ENCODE measurements around the gene PRRT2.
"Not testable (repeated sequence)": the region's sequence is repeated elsewhere in the genome, so short reads cannot be mapped to it uniquely, and the experiment has no call there.

PRRT2 gene

DNA sequence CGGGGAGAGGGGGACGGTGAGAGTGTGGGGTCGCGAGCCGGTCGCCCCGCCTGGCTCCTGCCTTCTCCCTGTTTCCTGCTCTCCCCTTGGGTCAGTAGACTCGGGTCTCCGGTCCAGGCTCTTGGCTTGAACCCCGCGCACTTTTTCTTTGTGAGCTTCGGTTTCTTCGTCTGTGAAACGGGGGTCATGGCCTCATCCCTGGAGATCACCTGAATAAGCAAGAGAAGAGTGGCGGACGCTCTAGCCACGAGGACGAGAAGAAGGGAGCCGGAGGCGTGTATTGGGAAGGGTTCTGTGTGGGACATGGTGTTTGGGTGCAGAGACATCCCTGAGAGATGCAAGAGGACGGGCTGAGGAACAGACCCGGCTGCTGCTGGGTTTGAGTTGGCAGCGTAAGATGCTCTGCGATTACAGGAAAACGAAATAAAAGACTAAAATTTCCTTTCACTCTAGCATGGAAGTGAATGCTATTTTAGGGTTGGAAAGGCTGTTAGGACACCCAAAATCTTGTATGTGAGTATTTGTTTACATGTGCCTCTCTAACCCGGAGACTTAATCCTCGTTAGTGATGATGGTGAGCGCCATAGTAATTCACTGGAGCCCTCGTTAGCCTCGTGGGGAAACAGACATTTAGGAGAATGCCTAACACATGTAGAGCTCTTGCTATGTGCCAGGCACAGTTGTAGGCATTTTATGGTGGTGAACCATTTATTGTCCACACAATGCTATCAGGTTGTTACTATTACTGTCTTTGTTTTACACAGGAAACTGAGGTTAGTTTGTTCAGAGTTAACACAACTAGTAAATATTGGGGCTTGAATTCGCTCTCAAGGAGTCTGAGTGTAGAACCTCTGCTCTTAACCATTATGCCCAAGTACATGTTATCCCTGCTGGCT is 20.8 kb upstream of the PRRT2 start:
- no peak for DNase-seq

- DNase-seq, result no peak
Measured at GRCh38 chr16:29791845-29792807, 19.9 kb upstream of the PRRT2 start.

- not testable (repeated sequence) for DNase-seq
Measured at GRCh38 chr16:29793153-29793552, 18.8 kb upstream of the PRRT2 start.

GRCh38 chr16:29794231-29794710 is 17.7 kb upstream of the PRRT2 start:
- no peak for DNase-seq

DNA sequence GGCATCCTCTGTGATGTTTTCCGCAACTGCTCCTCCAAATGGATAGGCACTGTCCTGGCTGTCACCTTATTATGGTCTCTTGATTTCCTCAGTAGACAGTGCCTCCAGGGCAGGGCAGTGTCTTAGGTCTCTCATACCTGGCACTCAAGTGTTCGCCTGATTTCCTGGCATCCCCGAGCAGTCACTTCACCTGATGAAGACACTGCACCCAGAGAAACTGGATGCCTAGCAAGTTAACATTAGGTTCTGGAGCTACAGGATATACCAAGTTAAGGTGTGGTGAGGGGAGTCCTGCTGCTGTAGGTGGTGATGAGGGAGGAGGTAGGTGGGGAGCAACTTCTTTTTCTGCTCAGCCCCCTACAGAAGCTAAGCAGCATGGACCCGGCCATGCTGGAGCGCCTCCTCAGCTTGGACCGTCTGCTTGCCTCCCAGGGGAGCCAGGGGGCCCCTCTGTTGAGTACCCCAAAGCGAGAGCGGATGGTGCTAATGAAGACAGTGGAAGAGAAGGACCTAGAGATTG is 9.5 kb upstream of the PRRT2 start:
- DNase-seq, result no peak

DNA sequence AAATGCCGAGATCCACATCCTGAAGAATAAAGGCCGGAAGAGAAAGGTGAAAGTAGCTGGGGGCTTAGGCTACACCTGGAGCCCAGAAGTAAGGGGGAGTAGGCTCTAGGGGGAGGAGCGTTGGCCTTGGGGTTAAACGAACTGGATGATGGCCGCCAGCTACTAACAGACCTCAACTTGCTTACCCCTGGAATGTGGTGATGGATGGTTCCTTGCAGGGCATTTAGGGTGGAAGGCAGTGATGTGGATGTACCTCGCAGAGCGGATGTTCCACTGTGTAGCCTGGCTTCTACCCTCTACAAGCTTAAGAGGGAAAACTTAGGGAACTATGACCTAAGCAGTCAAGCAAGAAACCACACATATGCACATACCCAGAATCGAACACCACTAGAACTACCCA is 8.0 kb upstream of the PRRT2 start:
- DNase-seq, result no peak

- DNase-seq, result peak; percentile 65
Measured at GRCh38 chr16:29804455-29805231, 7.3 kb upstream of the PRRT2 start.

DNA sequence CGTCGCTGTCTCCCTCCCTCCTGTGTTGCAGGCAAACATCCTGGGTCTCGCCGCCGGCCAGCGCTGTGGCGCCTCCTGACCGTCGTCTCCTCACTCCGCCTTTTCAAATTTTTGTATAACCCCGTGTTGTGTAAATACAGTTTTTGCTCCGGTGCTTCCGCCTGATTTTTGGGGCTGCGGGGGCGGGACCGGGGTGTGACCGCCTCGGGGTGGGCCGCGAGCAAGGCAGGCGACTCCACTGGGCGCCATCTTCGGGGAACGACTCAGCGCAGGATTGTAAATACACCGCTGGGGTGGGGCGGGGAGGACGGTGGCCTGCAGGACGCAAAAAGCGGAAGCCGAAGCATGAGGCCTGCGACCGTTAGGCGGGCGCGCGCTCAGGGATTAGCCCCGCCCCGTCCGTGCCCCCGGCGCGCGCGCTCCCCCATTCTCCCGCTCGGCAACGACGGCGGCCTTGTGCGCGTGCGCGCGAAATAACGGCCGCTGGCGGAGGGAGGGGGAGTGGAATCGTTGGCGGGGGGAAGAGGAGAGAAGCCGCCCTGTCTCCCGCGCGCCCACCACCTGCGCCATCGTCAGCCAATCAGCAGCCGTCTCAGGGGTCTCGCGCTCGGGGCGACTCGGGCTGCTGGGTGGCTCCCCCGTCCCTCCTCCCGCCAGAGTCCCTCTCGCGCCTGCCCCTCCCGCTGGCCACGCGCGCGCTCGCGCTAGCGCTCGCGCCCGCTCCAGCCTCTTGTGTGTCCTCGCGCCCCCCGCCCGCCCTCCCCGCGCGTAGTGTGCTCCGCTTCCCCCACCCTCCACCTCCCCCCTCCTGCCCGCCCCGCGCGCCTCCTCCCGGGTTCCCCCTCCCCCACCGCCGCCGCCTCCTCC is 6.5 kb upstream of the PRRT2 start:
- peak; percentile 100 for DNase-seq

DNA sequence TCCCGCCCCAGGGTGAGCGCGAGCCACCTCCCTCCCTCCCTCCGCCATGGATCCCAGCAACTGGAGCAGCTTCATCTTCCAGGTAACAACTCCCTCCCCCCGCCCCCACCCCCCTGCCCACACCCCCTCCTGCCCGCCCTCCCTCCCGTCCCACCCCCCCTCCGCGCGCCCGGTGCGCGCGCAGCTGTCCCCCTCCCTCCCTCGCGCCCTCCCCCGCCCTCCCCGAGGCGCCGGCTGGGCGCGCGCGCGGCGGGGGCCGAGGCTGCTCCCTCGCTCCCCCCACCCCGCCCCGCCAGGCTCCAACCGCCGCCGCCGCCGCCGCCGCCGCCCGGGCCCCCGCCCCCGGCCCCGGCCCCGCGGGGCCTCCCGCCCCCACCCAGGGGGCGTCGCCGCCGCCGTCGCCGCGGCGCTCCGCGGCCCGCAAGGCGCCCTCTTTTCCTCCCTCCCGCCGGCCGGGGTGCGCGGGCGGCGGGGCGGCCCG is 5.9 kb upstream of the PRRT2 start, which contains the start of gene MAZ:
MAZ (plus strand) TSS at position 431 of the 481 bp plus-strand sequence. CDS start 173 bp downstream, outside the sequence.
- DNase-seq, result no peak

DNA sequence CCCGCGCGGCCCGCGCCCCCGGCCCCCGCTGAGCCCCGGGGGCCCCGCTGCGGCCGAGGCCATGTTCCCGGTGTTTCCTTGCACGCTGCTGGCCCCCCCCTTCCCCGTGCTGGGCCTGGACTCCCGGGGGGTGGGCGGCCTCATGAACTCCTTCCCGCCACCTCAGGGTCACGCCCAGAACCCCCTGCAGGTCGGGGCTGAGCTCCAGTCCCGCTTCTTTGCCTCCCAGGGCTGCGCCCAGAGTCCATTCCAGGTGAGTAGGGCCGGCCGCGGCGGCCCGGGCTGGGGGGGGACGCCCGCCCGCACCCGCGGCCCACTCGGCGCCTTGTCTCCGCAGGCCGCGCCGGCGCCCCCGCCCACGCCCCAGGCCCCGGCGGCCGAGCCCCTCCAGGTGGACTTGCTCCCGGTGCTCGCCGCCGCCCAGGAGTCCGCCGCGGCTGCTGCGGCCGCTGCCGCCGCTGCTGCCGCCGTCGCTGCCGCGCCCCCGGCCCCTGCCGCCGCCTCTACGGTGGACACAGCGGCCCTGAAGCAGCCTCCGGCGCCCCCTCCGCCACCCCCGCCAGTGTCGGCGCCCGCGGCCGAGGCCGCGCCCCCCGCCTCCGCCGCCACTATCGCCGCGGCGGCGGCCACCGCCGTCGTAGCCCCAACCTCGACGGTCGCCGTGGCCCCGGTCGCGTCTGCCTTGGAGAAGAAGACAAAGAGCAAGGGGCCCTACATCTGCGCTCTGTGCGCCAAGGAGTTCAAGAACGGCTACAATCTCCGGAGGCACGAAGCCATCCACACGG is 5.2 kb upstream of the PRRT2 start:
- DNase-seq, result peak; percentile 90

DNA sequence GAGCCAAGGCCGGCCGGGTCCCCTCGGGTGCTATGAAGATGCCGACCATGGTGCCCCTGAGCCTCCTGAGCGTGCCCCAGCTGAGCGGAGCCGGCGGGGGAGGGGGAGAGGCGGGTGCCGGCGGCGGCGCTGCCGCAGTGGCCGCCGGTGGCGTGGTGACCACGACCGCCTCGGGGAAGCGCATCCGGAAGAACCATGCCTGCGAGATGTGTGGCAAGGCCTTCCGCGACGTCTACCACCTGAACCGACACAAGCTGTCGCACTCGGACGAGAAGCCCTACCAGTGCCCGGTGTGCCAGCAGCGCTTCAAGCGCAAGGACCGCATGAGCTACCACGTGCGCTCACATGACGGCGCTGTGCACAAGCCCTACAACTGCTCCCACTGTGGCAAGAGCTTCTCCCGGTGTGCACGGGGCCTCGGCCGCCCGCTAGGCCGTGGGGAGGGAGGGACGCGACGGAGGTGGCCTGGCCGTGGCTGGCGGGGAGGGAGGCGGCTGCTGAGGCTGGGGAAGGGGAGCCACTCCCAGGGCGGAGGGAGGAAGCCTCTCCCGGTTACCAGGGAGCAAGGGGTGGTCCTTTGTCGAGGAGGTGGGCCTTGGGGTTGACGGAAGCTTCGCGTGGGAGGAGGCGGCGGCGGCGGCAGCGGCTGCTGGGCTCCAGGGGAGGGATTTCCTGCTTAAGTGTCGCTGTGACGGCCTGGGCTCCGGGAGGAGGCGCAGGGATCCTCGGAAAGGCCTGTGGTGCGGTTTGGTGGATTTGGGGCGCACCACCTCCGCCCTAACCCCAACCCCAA is 4.4 kb upstream of the PRRT2 start:
- DNase-seq, result peak; percentile 89

DNA sequence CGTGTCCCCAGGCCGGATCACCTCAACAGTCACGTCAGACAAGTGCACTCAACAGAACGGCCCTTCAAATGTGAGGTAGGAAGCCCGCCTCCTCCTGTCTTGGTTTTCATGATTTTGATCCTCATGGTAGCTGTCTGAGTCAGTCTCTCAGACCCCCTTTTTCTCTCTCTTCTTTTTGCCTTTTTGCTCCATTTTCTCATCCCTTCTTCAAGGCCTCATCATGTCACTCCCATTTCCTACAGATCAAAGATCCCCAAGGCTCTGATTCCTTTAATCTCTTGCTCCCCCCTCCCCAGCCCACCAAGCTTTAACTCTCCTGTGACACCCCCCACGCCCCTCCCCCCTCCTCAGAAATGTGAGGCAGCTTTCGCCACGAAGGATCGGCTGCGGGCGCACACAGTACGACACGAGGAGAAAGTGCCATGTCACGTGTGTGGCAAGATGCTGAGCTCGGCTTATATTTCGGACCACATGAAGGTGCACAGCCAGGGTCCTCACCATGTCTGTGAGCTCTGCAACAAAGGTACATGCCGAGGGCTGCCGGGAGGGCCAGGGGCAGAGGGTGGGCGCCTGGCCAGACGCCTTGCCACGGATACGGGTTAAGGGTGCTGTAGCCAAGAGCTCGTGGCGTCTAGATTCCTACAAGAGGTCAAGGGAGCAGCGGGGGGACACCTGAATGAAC is 3.6 kb upstream of the PRRT2 start:
- DNase-seq, result no peak

DNA sequence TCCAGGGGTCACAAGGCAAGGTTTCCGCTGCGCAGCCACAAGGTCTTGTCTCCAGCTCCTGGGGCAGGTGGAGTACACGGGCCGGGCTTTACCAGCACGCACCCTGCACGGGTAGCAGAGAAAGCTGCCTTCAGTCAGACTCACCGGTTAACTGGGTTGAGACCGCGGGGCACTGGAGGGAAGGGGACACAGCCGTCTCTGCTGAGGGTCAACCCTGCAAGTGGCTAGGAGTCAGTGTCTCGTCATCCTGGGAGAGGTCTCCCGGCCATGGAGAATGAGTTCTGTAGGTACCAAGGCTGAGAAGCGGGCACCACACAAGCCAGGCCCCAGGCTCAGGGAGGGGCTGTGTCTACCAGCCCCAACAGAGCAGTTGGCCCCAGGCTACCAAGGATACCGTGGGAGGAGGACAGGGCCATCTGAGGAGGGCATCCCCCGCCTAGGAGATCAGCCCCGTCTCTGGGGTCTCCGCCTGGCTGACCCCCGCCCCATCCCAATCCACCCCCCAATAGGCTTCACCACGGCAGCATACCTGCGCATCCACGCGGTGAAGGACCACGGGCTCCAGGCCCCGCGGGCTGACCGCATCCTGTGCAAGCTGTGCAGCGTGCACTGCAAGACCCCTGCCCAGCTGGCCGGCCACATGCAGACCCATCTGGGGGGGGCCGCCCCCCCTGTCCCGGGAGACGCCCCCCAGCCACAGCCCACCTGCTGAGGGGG is 2.8 kb upstream of the PRRT2 start:
- DNase-seq, result no peak

GRCh38 chr16:29809850-29810698 is 1.9 kb upstream of the PRRT2 start:
- peak; percentile 27 for DNase-seq

GRCh38 chr16:29810699-29811169 is 1.3 kb upstream of the PRRT2 start:
- DNase-seq, result no peak

DNA sequence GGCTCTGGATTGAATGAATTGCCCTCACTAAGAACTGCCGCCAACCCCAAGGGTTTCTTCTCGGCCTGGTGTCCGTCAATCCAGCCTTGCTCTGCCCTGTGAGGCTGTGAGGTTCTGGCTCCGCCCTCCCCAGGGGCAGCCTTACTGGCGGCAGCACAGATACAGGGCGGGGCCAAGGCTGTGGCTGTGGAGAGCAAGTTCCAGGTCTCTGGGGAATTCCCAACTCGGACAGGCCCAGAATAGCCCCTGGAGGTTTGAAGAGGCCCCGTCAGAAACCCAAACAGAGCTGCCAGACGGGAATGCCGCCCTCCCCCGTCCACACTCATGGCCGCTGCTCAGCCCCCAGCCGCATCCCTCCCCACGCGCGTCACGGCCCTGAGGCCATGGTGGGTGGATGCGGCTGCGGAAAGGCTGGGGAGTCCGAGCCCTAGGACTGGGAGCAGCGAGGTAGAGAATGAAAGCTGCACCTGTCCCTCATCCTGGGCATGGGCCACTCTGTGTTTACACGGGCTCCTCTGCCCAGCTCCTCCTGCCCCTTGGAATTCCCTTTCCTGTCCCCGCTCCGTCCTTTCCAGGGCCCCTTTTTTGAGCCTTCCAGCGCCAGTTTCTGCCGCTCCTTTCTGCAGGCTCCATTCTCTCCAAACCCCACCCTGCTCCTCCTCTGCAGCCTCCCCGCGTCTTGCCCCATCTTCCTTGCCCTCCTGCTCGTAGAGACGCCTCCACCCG is 660 bp upstream of the PRRT2 start:
- peak; percentile 97 for DNase-seq

All from NCI-H345 (cell line).